GM12878 (cell line): ENCODE measurements around the gene GPR179.

Source experiments
- CHD2 ChIP-seq: IDR thresholded peaks from 2 replicates; pipeline ENCODE4 v1.6.1; 2011; ENCODE audit warnings: low read depth, low read length, improper control_type of control experiment, borderline replicate concordance
- EGR1 ChIP-seq, 2 experiments: IDR thresholded peaks; 1 replicate in 1 of 2; 2 replicates in 1 of 2; pipeline ENCODE4 v1.6.1; 2011 to 2012; ENCODE audit warnings: low read depth in 2 of 2, low read length in 2 of 2, borderline replicate concordance in 1 of 2, mild to moderate bottlenecking in 1 of 2, moderate library complexity in 1 of 2
- ELK1 ChIP-seq: IDR thresholded peaks from 2 replicates; pipeline ENCODE4 v1.6.1; 2012; ENCODE audit warnings: low read depth, low read length, improper control_type of control experiment
- EZH2 ChIP-seq: IDR thresholded peaks from 2 replicates; pipeline ENCODE4 v1.6.1; 2012; ENCODE audit warnings: low read depth, mild to moderate bottlenecking, control low read depth, inconsistent platforms, low read length, borderline replicate concordance; ENCODE audit not compliant: control insufficient read depth
- RELB ChIP-seq: fragments of 450-650 bp; IDR thresholded peaks from 2 replicates; pipeline ENCODE4 v1.6.1; 2017; ENCODE audit warnings: low read depth, mild to moderate bottlenecking, moderate library complexity
- ZNF384 ChIP-seq: IDR thresholded peaks from 2 replicates; pipeline ENCODE4 v1.6.1; 2012; ENCODE audit warnings: low read depth, mild to moderate bottlenecking, low read length, improper control_type of control experiment, borderline replicate concordance
- TF ChIP-seq, protein P1 (sequence below): IDR thresholded peaks from 2 replicates; pipeline ENCODE4 v1.6.1; 2012; ENCODE audit warnings: low read depth, low read length, improper control_type of control experiment

GRCh38 chr17:38336838-38337237, 6.9 kb downstream of the GPR179 start:
- TF ChIP-seq, protein P1, sequence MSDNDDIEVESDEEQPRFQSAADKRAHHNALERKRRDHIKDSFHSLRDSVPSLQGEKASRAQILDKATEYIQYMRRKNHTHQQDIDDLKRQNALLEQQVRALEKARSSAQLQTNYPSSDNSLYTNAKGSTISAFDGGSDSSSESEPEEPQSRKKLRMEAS: no peak
- TF ChIP-seq RELB (no peak), EZH2 (no peak), CHD2 (no peak), ELK1 (no peak), ZNF384 (no peak), EGR1 (IDR thresholded peaks at IDR 0.05; ENCODE audit: borderline replicate concordance in 1 of 2, low read depth in 2 of 2, low read length in 2 of 2) (no peak)
